Measurements from ENCODE around the gene XKR7.

Gene XKR7

DNA sequence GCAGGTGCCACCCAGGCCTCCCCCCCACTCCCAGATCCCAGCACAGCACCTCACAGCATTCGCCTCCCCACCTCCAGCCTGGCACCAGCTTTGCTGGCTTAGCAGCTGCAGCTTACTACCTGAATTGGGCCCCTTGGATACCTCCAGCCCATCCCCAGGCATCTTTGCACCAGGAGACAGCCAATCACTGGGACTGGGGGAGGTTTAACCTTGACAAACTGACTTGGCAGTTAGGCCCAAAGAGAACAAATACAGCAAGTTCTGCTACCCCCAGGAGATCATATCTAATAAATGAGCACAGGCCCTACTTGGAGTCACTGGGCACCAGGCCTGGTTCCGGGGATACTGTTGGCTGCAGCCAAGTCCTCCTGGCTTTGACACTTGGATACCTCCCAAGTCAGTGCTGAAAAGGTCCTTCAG lies 24.9 kb upstream of the XKR7 start:
- DNase-seq (ENCODE audit: low read depth in 2 of 2) = no peak

DNA sequence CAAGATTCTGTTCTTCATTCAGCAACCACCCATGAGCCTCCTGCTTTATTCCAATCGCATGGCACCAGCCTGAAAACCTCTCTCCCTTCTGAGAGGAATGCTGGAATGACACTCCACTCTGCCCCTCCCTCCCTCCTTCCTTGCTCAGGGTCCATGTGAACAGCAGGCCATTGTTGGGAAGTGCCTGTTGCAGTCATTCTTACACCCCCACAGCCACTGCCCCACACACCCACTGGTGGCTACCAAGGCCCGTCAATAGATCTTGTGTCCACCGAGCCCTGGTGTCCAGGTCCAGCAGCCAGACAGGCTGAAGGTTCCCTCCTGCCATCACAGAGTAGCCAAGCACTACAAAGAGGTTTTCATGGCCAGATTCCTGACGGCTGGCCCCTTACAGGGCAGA lies 22.6 kb upstream of the XKR7 start:
- DNase-seq (ENCODE audit: low read depth in 2 of 2) = no peak

DNA sequence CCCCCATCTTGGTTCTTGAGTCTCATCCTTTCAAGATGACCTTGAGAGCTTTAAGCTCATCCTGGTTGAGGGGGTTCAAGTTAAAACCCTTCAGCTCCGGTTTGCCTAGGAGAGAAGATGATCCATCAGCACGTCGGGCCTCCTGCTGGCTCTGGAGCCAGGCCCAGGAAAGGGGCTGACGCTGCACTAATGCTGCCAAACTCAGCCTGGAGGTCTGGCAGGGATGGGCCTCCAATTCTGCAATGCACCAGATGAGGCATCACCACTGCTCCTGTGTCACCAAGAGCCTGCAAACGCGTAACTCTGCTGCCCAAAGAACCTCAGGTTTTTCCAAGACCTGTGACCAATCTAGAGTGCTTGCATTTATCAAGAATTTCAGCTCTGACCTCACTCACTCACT lies 22.2 kb upstream of the XKR7 start:
- no peak for DNase-seq (ENCODE audit: low read depth in 2 of 2)

DNA sequence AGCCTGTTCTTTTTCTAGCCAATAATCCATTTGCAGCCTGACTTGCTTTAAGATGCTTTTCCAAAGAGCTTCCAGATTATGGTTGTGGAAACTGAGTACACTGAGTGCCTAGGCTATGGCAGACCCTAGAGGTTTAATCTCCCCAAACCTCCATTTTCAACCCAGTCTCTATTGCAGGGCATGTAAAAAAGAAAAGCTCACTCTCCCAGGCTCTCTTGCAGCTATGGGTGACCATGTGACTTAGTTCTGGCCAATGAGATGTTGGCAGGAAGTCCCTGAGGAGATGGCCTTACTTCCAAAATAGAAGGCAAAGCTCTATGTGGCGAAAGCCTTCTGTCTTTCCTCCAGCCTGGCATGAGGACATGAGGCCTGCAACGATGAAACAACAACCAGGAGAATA lies 19.9 kb upstream of the XKR7 start:
- DNase-seq (ENCODE audit: low read depth in 2 of 2) = no peak

DNA sequence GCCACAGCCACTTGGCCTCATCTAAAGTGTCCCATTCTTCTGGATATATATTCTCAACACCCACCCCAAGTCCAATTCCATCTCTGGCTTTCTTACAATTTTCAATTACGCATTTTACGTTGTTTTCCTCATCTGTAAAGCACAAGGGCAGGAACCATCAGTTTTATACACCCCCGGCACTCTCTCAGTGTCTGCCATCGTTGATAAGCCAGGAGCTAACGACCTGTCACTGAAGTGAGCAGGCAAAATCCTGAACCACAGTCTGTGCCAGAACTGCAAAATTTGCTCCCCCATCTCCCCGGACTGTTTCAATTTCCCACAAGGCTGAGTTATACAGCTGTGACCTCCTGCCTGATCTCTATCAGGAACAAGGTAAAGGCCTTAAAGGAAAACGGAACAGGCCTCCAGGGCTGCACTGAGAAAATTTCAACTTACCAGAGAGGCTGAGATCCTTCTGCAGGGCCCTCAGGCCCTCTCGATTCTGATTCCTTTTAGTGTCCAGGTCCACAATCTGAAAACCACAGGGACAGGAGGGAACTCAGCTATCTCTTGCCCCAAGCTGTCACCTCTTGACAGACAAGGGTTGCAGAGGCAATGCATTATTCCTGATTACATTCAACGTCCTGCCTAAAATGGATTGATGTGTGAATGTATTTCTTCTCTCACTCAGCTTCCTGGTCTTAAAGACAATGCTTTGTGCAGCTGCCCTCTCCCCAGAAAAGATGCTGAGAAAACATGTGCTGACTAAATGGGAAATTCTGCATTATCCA lies 17.9 kb upstream of the XKR7 start:
- DNase-seq (ENCODE audit: low read depth in 2 of 2) = no peak

DNA sequence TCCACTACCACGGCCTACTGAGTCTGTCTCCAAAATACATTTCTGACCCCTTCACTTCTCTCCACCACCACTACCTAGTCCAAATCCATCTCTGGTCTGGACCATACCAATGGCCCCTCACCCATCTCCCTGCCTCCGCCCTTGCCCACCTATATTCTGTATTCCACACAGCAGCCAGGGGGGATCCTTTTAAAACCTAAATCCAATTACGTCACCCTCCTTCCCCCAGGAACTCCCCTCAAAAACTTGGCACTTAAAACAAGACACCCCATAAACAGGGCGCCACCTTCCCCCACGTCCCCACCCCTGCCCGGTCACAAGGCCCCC lies 16.8 kb upstream of the XKR7 start:
- DNase-seq (ENCODE audit: low read depth in 2 of 2) = no peak

DNA sequence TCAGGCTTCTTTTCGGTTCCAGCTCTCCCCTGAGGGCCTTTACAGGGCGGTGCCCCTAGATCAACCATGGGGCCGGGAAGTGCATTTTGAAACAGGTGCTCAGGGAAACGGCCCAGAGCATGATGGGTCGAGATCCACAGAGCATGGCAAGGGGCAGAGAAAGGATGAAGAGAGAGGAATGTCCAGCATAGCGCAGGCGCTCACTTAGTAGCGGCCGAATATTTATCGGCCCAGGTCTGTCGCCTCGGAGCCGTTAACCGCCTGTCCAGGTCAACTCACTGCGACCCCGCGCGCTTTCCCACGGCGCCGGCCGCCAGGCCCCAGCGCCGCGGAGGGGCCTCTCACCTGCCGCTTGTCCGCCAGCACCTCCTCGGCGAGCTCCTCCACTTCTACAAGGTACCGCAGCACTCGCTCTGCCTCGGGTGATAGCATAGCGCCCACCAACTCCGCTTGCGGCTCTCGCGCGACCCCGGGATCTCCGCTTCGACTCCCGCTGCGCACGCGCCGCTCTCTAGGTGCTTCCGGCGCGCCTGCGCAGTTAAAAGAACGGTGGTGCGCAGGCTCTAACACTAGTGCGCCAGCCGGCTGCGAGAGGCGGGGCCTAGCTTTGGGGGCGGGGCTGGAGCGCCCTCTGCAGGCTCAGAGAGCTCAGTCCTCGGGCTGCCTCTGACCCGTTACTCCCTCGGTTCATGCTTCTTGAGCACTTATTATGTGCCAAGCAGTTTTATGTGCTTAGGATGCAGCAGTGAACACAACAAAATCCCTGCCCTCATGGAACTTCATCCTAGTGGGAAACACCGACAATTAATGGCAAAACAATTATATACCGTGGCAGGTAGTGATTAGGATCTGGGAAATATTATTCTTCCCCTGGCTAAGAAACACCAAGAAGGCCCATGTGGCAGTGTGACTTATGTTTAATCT lies 16.2 kb upstream of the XKR7 start, which contains the start of gene PDRG1:
Gene PDRG1, minus strand, starts transcription at position 517 of the 924 bp plus-strand sequence. Its CDS starts 85 bp downstream, at position 432.
- DNase-seq (ENCODE audit: low read depth in 2 of 2) = peak; percentile 95 to 96

DNA sequence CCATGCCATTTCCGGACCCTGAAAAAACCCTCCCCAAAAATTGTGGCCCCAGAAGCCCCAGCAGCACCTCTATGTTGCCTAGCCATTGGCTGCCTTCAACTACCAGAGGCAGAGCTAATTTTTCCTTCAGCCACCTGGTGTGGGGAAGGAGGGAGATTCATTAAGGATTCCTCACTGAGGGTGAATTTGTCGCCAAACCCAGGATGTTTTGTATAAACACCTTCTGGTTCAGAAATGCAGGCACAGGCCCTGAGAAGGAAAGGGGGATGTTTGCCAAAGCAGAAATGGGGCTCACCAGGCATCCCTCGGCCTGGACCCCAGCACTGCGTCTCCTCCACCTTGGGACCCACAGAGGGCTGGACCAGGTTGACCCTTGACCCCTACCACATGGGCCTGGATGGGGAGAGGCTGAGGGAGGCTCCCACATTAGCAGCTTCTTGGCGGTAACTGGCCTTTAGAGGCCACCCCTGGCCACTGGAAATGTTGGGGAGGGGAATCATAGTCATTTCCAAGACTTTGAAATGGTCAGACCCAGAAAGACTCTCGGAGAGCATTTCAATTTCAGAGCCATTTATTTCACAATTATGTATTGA lies 14.3 kb upstream of the XKR7 start:
- DNase-seq (ENCODE audit: low read depth in 2 of 2) = no peak

DNA sequence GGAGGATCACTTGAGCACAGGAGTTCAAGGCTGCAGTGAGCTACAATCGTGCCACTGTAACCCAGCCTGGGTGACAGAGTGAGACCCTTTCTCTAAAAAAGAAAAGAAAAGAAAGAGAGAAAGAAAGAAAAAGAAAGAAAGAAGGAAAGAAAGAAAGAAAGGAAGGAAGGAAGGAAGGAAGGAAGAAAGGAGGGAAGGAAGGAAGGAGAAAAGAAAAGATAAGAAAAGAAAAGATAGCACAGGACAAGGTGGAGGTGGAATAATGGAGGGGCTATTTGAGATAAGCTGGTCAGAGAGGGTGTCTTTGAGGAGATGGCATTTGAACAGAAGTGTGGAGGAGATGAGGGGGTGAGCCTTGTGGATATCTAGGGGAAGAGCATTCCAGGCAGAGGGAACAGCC lies 13.5 kb upstream of the XKR7 start:
- no peak for DNase-seq (ENCODE audit: low read depth in 2 of 2)

DNA sequence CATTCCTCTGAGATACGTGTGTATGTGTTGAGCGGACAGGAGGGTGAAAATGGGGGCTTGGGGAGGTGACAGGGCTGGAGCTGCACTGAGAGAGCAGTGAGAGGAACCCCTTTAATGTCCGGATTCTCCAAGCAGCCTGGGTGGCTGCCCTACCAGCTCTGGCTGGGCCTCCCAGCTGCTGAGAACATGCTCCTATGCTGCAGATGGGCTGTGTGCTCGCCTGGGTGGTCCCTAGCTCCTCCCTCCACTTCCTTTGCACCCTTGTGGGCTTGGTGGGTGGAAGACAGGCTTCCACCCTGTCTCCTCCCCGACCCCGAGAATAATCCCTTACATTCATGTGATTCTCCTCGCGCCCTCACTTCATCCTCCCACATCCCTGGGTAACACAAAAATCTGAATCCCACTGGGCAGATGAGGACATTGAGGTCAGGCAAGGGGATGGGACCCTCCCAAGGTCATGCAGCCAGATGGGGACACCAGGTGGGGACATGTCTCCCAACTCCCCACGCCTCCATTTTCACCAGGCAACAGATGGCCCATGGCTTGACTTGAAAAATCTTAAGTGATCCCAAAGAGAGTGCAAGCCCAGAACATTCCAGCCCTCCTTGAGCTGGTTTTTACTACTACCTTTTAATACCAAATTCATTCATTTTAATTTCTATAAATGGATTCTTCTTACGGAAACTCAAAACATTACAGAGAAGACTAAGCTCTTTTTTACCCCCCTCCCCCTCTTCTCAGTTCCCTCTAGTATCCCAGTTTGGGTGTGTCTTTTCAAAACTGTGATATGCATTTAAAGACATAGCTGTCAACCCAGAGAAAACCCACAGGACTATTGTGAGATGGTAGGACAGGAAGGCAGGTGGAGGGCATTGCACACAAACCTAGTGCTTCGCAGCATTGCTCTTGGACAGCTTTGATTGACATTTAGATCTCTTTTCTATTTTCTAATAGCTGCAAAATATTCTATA lies 11.1 kb upstream of the XKR7 start:
- DNase-seq (ENCODE audit: low read depth in 2 of 2) = no peak

DNA sequence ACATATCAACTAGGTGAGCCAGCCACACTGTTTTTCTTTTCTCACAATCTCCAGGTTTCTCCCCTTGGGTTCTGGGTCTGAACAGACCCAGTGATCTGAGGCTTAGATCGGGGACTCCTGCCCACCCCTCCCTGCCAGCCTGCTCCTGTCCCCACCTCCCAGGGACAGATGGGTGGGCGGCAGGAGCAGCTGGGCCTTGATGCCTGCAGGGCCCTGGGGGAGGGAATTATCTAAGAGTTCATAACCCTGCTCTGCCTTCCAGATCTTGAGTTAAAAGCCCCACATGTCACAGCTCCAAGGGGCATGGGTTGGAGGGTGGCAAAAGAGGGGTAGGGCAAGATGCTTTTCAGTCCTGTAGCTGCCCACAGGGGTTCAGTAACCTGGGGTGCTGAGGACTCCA lies 5.2 kb upstream of the XKR7 start:
- DNase-seq (ENCODE audit: low read depth in 2 of 2) = no peak

DNA sequence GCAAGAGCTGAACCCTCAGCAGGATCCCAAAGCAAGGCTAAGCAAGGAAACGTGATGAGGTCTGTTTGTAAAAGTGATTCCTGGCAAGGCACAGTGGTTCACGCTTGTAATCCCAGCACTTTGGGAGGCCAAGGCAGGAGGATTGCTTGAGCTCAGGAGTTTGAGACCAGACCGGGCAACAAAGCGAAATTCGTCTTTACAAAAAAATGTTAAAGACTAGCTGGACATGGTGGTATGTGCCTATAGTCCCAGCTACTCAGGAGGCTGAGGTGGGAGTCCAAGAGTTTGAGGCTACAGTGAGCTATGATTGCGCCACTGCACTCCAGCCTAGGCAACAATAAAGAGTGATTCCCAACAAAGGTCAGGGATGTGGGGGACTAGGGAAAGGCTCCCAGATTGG lies 4.1 kb upstream of the XKR7 start:
- no peak for DNase-seq (ENCODE audit: low read depth in 2 of 2)

DNA sequence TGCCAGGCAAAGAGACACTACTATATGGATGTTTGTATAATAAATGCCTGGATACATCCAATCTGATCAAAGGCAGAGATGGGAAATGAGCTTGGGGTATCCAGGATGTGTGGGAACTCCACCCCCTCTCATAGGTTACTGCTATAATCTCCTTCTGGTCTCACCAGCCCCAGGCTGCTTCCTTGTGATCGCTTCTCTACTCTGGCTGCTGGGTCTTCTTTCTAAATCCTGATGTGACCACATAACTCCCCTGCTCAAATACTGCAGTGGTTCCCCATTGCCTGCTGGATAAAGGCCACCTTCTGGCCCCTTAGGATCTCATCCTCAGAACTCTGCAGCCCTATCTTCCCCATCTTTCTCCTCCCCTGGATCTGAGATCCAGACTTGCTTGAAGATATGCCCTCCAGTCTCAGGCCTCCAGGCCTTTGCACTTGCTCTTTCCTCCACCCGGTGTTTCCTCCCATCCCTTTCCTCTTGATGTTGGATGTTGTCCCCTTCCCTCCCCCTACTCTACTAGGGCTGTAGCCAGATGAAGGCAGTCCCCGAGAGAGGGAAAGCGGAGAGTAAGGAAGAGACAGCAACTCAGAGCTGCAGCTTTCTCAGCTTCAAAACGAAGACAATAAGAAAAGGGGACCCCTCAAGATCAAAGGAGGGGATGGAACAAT lies 828 bp upstream of the XKR7 start:
- no peak for DNase-seq (ENCODE audit: low read depth in 2 of 2)

DNA sequence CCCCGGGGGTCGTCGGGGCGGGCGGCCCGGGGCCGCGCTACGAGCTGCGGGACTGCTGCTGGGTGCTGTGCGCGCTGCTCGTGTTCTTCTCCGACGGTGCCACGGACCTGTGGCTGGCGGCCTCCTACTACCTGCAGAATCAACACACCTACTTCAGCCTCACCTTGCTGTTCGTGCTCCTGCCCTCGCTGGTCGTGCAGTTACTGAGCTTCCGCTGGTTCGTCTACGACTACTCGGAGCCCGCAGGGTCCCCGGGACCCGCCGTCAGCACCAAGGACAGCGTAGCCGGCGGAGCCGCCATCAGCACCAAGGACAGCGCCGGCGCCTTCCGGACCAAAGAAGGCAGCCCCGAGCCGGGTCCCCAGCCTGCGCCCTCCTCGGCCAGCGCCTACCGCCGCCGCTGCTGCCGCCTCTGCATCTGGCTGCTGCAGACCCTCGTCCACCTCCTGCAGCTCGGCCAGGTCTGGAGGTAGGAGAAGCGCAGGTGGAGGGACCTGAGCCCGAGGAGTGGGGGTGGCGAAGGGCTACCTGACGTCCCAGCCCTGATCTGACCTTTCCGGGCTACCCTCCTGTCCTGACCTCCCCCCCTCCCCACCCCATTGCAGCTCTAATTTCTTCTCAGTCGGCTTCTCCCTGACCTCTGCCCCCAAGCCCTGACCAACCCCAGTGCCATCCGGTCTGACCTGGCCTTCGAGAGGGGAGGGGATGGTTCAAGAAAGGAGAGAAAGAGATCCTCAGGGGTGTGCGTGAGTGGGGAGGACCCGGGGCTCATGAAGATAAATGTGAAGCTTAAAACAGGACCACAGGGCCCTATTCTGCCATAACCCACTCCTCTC lies 558 bp downstream of the XKR7 start:
- peak; percentile 61 to 69 for DNase-seq (ENCODE audit: low read depth in 2 of 2)

DNA sequence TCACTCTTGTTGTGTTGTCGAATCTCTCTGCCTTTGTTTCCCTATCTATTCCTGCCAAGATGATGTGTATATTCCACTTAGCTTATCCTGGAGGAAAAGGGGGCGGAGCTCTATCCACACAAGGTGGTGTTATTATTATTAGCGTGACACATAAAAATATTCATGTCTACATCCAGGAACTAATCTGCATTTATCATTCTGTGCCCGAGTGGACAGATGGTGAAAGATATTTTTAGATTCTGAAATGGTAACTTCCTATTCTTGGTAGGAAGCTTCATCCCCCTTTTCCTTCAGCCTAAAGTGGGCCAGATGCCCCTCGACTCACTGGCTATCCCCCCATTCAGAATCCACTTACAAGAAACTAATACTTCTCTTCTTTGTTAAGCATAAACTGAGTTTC lies 2.0 kb downstream of the XKR7 start:
- no peak for DNase-seq (ENCODE audit: low read depth in 2 of 2)

DNA sequence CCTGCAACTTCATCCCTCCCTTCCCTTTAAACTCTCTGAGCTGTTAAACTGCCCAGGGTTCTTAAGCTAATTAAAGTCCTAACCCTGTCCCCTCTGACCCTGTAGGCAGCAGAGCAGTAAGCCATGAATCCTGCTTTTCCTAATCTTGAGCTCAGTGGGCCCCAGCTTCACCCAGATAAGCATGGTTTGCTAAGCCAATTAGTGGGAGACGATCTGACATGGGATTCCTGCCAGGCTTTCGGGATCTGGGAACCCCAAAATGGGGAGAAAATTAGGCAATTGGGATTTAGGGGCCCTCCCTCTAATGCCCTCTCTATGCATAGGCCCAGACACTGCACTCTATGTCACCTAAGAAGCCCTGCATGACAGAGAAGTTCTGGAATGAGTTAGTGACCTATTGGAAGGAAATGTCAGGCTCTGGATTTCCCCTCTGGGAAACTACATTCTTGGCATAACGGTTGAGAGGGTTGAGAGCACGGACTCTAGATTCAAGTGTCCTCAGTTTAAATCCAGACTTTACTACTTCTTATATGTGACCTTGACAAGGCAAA lies 4.6 kb downstream of the XKR7 start:
- DNase-seq (ENCODE audit: low read depth in 2 of 2) = no peak

DNA sequence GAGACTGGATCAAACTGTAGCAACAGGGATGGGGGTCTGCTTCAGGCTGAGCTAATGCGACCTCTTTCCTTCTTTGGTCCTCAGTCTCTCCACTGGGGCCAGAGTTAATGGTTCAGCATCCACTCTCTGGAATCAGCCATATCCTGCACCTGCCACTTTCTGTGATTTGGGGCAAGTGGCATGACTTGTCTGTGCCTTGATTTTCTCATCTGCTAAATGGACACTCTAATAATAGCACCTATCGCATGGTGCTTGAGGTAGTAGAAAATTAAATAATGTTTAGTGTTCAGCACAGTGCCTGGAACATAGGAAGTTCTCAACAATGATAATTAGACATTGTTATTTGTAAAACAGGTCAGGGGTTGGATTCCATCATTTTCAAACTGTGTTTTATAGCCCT lies 6.3 kb downstream of the XKR7 start:
- DNase-seq (ENCODE audit: low read depth in 2 of 2) = no peak

DNA sequence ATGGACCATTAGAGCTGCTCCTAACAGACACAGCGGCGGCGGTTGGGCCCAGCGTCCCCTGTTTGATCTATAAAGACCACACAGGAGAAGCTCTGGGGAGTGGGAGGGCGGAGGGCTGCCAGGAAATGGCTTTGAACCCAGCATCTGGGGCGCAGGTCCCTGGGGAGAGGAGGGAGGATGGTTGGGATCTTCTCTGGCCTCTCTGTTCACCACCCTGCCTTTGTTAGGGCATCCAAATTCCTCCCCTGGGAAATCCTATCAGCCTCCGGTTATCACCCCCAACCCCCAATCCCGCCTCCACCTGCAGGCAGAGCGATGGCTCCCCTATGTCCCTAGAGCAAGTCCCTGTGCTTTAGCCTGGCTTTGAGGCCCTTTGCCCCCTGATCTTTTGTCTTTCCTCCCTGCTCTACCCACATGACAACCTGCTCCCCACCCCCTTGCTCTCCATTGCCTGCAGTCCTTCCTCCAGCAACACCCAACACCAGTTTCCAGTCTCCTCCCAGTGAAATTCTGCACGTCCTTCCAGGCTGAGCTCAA lies 7.1 kb downstream of the XKR7 start:
- no peak for DNase-seq (ENCODE audit: low read depth in 2 of 2)

DNA sequence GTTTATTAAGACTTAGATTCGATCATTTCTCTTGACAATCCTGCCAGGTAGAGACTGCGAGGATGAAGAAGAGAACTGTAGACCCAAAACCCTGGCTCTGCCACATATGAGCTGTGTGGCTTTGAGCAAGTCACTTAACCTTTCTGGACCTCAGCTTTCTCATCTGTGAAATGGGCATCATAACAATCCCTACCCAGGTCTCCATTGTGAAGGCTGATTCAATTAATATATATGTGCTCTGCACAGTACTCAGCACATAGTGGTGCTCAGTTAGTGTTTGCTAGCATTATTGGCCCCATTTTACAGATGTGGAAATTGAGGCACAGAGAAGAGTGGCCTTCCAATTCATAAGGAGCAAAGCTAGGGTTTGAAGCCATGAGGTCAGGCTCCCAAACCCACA lies 7.9 kb downstream of the XKR7 start:
- DNase-seq (ENCODE audit: low read depth in 2 of 2) = no peak

DNA sequence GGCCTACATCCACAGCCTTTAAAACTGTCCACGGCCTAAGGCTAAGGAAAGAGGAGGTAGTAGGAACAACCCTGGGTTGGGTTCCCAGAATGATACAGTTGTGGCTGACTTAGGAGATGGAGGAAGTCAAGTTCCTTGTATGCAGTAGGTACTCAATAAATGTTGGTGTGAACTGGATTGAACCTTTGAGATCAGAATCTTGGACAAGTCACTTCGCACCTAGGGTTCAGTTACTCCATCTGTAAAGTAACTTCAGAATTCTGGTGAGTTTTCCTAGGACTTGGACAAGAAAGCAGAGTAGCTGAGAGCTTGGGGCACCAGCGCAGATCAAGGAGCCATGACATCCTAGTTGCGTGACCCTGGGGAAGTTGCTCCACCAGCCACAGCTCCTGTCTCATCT lies 9.1 kb downstream of the XKR7 start:
- DNase-seq (ENCODE audit: low read depth in 2 of 2) = no peak

All from stimulated activated CD8-positive, alpha-beta memory T cell treated with anti-CD3 and anti-CD28 coated beads, Interleukin-2, amount 100 ng/mL, for 1 hour (primary cell).